ENCODE results near the gene TTC28.
A peak's percentile ranks its signal among the peaks of the same experiment; 100 is the strongest.
"Not testable (repeated sequence)": the region's sequence is repeated elsewhere in the genome, so short reads cannot be mapped to it uniquely, and the experiment has no call there.

The TTC28 gene

DNA sequence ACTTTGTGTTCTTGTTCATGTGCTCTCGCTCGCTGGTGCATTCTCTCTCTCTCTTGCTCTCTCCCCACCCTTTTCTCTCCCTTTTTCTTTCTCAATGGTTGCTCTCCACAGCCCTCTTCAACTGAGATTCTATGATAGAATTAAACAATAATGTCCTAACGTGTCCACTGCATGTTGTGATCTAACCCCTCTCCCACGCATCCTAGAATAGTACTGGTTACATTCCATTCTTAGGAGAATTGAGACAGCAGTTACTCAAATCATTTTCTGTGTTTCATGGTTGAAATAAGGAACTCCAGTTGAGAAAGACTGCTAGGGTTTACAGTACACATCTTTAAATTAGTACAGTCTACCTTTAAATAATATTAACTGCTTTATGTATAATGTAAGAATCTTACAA lies 442.5 kb downstream of the TTC28 start:
- DNase-seq (ENCODE audit: low spot score) = no peak

DNA sequence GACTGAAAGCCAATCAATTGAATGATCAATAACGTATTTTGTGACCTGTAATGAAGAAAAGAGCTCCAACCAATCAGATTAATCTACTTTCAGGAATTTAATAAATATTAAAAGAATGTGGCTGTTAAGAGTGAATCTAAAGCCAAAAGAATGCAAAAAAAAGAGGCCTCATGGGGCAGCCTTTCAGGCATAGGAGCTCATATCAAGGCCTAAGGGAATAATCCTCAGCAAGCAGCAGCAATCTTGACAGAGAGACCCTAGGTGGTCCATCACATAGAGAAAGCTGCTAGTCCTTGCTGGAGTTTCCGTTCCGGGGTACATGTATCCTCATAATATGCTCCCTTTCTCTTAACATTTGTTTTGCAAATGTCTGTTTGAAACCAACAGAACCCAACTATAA lies 447.4 kb downstream of the TTC28 start:
- DNase-seq (ENCODE audit: low spot score) = no peak

DNA sequence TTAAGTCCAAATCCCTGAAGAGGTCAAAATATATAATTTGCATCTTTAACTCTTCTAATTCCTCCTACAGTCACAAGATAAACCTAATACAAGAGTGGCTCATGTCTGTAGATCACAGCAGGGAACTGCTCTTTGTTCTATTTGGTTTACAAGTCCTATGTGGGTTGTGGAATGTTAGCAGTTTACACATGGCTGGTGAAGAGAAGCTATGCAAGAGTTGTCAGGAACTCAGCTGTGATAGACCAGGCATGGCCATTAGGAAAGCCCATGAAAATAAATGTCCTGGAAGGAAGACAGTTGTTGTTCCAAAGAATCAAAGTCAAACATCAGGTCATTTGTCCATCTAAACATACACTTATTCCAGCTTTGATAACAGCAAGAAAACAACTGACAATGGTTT lies 448.2 kb downstream of the TTC28 start:
- DNase-seq (ENCODE audit: low spot score) = no peak

DNA sequence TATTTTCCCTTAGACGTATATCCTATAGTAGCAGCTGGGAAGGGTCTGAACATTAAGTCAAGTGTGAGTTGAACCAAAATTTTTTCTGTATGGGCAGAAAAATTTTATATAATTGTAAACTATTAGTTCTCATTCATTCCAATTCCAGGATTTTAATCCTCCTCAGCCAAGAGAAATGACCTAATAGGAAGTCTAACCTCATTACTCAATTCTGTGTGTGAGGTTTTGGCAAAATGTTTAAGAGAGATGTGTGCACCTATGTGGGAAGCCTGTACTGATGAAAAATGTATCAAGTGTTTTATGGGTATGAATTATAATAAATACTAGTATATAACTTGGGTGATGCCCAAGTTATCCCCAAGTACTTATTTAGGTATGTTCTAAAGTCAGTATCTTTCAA lies 449.0 kb downstream of the TTC28 start:
- no peak for DNase-seq (ENCODE audit: low spot score)

DNA sequence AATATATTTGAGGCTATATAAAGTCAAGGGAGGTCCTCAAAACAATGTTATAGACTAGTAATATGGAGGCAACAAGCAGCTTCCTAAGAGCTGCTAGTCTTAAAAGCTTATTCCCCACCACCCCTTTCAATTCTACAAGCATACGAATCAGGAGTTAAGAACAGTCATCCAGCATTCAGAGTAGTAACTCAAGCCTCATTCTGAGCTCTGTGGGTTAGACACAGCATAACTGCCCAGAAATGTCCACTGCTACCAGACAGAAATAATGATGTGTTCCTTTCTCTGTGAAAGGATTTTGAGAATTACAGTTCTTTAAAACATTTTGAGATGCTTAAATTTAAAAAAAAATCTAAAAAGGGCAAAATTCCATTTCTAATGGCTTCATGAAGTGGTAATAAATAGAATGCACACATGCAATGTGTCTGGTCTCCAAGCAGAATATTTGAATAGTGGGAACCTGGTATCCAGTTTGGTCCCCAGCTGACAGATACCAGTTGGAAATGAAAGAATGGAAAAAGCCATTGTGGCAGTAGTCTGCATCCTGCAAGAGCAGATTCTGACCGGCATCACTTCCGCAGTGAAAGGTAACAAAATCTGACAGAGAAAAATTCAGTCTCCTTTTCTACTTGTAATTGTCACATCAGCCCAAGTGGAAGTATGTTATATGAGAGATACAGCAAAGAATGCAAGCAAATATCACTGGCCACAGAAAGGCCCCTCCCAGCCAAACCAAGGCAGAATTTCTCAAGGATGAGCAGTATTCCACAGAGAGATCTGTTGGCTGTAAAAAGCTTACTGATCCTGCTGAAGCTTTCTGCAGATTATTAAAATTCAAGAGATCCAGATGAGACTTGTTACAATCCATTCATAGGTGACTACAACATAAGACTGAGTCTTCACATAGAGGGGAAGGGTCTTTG lies 449.8 kb downstream of the TTC28 start:
- DNase-seq (ENCODE audit: low spot score) = no peak

DNA sequence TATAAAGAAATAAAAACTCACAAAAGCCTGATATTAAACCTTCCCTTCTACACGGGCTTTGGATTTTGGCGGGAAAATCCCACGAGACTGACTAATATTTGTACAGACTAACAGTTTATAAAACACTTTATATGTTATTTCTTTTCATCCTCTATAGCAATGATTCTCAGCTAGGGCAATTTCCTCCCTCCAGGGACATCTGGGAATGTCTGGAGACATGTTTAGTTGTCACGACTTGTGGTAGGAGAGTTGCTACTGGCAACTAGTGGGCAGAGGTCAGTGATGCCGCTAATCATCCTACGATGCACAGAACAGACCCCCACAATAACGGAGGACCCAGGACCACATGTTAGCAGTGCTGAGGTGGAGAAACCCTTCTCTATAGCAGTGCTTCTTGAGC lies 455.8 kb downstream of the TTC28 start:
- DNase-seq (ENCODE audit: low spot score) = no peak

DNA sequence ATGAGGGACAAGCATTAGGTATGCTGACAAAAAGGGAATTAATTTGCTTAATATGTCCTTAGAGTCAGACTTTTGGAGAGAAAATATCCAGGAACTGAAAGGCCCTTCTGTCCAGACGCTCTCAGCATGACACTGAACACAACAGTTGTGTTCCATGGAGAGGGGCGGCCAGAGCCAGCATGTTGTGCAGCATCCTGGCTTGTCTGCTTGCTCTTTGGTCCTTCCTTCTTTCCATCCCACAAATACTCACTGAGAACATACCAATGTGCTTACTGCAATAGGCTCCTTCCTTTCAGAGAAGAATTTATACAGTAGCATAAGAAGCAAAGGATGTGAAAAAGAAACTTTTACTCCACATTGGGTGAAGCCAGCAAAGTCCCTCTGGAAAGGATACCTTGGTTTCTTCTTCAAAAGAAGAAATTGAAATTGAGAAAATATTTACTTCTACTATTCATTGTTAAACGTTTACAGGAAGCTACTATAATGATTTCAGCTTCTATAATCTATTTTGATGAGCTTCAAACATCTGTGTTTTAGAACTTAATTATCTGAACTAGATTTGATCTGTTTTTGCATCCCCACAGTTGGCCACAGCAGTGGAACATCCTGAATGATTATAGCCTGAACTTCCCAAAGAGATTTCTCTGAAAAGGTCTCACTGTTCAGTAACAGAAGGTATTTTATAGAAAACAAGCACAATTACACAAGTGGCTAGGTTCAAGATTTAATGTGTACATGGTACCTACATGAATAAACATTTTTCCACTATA lies 456.5 kb downstream of the TTC28 start:
- no peak for DNase-seq (ENCODE audit: low spot score)

DNA sequence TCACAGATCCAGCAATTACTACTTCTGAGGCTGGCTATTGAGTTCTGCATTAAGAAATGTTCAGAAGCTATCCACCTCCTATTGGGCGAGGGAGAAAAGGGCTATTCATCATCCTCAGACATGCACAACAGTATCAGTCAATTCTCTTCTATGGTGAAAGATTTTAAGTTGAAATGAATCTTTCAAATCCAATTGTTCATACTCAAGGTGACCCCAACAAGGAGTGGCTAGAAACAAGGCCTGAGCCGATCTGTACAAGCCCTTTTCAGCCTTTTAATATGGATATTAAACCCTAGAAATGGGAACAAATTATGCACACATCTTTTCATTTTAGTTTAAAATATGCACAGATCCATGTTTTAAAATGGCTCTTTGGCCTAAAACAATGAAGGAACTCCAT lies 457.1 kb downstream of the TTC28 start:
- DNase-seq (ENCODE audit: low spot score) = no peak

DNA sequence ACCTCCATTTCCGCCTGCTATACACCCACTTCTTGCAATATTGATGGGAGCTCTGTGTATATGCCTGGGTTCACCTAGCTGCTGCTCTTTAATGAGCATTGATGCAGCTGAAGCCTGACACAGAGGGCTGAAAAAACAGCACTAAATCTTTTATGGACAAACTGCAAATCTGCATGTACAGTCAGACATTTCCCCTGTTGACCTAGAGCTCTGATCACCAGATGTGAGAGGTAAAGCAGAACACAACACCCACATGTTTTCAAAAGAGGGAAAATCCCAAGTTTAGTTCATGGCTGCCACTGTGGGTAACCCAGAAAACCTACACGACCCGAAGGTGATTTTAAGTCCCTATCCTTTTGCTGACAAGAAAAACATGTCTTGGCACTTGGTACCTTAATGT lies 457.6 kb downstream of the TTC28 start:
- DNase-seq (ENCODE audit: low spot score) = no peak

DNA sequence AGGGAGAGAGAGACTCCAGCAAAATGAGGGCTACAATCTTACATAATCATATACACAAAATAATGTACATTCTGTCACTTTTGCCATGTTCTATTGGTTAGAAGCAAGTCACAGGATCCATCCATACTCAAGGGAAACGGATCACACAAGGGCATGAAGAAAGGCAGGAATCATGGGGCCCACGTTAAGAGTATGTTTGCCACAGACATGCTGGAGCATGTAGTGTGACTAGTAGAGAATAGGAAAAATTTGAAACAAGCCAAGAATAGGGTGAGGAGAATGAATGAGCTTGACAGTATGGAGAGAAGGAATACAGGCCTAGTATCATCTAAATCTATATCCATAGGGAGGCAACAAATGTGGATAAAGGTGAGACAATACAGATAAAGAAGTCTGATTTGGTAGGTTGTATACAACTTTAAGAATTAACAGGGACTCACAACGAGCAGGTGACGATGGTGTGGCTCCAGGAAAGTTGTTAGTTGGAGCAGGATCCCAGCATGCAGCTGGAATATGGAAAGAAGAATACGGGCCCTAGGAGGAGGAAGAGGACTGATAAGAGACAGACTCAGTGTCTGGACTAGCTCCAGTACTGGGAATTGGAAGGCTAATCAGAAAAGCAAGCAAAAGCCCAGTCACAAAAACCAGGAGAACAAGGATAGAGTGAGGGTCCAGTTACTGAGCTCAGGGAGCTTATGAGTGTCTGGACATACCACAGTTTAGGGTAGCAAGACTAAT lies 458.8 kb downstream of the TTC28 start:
- DNase-seq (ENCODE audit: low spot score) = no peak

DNA sequence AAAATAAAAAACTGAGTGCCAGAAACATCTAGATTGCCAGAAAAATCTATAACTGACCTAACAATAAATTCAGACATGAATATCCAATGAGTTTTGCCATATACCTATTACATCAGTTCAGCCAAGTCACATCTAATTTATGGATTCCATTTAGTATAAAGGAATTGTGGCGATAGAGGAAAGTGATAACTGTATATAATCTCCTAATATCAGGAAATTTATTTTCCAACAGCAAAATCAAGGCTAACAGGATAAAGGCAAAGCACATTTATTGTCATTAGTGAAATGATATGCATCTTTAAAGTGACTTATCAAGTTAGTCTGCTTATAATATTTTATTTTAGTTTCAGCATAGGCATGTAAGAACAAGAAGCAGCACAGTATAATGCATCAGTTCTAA lies 462.4 kb downstream of the TTC28 start:
- no peak for DNase-seq (ENCODE audit: low spot score)

DNA sequence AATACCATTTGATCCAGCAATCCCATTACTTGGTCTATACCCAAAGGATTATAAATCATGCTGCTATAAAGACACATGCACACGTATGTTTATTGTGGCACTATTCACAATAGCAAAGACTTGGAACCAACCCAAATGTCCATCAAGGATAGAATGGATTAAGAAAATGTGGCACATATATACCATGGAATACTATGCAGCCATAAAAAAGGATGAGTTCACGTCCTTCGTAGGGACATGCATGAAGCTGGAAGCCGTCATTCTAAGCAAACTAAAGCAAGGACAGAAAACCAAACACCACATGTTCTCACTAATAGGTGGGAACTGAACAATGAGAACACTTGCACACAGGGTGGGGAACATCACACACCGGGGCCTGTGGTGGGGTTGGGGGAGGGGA lies 464.9 kb downstream of the TTC28 start:
- DNase-seq (ENCODE audit: low spot score) = not testable (repeated sequence)

DNA sequence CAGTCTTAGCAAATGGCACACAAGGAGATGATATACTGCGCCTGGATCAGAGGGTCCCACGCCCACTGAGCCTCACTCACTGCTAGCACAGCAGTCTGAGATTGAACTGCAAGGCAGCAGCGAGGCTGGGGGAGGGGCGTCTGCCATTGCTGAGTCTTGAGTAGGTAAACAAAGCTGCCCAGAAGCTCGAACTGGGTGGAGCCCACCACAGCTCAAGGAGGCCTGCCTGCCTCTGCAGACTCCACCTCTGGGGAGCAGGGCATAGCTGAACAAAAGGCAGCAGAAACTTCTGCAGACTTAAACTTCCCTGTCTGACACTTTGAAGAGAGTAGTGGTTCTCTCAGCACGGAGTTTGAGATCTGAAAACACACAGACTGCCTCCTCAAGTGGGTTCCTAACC lies 470.2 kb downstream of the TTC28 start:
- DNase-seq (ENCODE audit: low spot score) = peak; percentile 29

DNA sequence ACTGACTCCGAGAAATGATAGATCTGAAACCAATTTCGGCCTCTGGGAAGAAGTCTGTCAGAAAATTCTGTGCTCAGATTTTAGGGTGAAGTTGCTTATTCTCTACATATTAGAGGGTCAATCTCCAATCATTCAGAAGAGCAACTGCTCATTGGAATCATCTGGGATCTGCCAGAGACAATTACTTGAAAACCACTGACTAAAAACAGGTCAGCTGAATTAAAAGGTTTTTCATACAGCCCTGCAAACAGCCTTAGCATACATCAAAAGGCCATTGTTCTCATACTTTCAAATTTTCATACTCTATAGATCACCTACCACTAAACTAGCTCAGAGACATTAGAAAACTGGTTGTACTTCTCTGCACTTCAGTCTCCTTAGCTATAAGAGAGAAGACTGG lies 470.9 kb downstream of the TTC28 start:
- DNase-seq (ENCODE audit: low spot score) = peak; percentile 67

DNA sequence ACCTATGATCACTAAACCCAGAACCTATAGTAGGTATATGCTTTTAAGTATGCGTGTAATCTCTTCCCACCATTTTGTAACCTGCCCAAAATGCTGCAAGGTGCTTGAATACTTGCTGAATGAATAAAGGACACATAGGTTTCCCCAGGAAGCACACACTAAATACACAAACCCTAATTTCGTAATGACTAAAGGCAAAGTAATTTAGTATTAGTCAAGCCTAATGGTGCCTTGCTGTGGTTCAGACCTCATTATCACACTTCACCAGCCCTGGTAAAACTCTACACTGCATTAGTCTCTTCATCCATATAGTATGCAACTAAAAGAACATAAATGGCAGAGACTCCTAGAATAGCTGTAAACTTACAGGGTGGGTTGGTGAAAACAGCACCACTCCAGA lies 471.6 kb downstream of the TTC28 start:
- no peak for DNase-seq (ENCODE audit: low spot score)

DNA sequence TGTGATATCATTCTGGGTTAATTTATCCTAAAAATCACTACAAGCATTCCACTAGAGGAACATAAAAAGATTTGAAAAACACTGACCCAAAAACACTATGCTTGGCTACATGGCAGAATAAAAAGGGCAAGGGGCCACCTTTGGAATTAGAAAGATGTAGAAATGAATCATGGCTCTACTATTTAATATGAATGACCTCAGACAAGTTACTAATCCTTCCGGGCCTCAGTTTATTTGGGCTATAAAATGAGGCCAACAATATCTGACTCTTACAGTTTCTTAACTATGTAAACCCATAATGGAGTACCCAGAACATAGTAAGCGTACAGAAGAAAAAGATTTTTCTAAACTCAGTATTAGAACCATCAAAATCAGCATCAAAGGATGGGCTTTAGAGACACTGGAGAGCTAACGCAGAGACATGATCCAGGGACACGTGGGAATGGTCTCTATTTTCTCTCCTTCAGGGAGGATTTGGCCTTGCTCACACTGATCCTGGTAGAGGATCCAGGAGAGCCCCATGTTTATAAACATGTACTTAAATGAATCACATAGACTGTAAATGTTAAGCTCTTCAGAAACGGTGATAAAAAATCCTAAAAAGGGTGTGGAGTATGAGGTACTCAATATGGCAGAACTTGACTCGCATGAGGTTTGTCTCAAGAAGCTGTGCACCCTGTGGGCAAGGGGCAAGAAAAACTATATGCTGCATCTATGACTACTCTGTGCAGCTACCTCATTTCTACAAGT lies 472.2 kb downstream of the TTC28 start:
- DNase-seq (ENCODE audit: low spot score) = no peak

DNA sequence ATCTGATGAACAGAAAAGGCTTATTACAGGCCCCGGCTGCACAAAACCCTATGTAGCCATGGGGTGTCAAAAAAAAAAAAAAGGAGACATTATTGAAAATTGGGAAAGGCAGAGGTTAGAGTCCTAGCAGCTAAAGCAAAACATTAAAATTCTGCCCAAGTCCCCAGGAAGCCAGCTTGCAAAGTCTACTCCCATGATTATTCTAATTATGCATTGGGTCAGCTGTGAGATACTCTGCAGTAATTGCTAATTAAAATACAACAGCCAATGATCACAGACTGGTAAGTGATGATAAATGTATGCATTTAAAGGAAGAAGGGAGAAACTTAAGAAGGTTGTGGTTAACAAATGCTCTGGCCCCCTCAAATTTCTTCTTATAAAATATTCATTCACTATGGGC lies 473.7 kb downstream of the TTC28 start:
- DNase-seq (ENCODE audit: low spot score) = no peak

DNA sequence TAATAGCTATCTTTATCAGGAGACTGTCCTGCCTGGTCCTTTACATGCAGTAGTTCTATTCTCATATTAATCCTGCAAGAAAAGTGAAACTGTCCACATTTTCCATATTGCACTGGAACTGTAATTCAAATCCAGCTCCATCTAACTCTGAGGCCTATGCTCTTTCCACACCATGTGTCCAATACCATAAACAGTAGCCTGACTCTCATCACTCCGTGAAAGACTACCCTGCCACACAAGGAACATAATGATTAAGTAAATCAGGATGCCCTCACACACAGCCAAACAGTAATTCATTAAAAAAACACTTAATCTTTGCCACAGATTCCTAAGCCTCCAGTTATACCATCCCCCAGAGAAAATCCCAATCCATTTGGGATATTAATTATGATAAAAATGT lies 475.3 kb downstream of the TTC28 start:
- DNase-seq (ENCODE audit: low spot score) = no peak

DNA sequence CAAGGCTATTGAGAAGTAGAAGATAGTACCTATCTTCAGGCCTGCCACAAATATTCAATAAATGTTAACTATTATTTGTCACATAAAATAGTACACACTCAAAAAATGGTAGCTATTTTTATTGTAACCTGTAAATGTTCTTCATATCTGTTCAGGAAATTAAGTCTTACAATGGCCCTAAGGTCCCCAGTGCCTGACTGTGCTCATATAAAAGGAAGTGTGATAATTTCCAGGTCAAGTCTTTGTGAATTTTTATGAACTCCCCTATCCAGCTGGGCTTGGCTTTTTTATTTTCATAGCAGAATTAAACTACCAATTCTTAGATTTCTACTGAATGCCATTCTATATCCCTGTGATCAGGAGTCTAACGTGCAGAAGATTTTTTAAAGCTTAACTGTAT lies 476.4 kb downstream of the TTC28 start:
- DNase-seq (ENCODE audit: low spot score) = no peak

DNA sequence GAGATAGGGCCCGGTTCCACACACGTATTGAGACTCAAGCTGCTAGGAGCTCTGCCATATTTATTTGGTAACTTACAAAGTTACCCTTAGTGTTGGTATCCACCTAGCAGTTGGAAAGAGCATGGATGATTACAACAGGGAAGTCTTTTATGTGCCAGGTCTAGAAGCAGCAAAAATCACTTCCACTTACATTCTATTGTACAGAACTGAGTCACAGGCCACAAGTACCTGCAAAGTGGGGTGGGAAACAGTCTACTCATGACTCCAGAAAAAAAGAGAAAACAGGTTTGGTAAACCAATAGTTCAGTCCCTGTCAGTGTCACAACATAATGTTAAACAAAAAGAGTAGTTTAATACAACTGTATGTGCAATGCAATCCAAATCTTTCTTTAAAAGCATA lies 480.9 kb downstream of the TTC28 start:
- no peak for DNase-seq (ENCODE audit: low spot score)

DNA sequence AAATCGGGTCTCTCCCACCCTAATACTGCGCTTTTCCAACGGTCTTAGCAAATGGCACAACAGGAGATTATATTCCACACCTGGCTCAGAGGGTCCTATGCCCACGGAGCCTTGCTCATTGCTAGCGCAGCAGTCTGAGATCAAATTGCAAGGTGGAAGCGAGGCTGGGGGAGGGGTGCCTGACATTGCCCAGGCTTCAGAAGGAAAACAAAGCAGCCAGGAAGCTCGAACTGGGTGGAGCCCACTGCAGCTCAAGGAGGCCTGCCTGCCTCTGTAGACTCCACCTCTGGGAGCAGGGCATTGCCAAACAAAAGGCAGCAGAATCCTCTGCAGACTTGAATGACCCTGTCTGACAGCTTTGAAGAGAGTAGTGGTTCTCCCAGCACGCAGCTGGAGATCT lies 488.1 kb downstream of the TTC28 start:
- DNase-seq (ENCODE audit: low spot score) = not testable (repeated sequence)
